ENCODE measurements around the gene GALC.

GALC gene

GRCh38 chr14:87992718-87993628, at the start of gene GALC:
TSS of gene GALC (minus strand) at chr14:87993182. CDS start at chr14:87993164, 18 bp downstream.
- Histone ChIP-seq H3K36me3 (no peaks in the 10 kb centered on the region), H3K9me3 (peaks cover 14% of the 10 kb centered on the region), H4K20me1 (no peaks in the 10 kb centered on the region), H3K9ac (peak within 1 kb of the TSS; percentile 79), H3K27me3 (peaks cover 7% of the 10 kb centered on the region; the same call in 1 of the 2 replicates), H3K4me2 (peak within 1 kb of the TSS; percentile 85), H3K4me1 (peaks cover 29% of the 10 kb centered on the region), H3K27ac (peak within 1 kb of the TSS; percentile 87), H3K4me3 (peak within 1 kb of the TSS; percentile 76)
- no peak for TF ChIP-seq Cebpa-rat (IDR thresholded peaks at IDR 0.05)

- TF ChIP-seq Cebpa-rat (IDR thresholded peaks at IDR 0.05): no peak
- no peaks in the 10 kb centered on the region for H4K20me1 ChIP-seq
- H3K4me1 ChIP-seq: no peaks in the 10 kb centered on the region
- no peaks in the 10 kb centered on the region for H3K9me3 ChIP-seq
- H3K9ac ChIP-seq: no peak overlapping the region
- no peak overlapping the region for H3K27ac ChIP-seq
- no peak overlapping the region for H3K4me3 ChIP-seq
- no peak overlapping the region for H3K4me2 ChIP-seq
- no peaks in the 10 kb centered on the region for H3K27me3 ChIP-seq
- no peaks in the 10 kb centered on the region for H3K36me3 ChIP-seq
Measured at GRCh38 chr14:88040146-88040545, 47.2 kb upstream of the GALC start.

- H3K4me3 ChIP-seq: no peak overlapping the region
- H4K20me1 ChIP-seq: no peaks in the 10 kb centered on the region
- H3K27ac ChIP-seq: no peak overlapping the region
- H3K4me2 ChIP-seq: no peak overlapping the region
- no peak overlapping the region for H3K9ac ChIP-seq
- no peaks in the 10 kb centered on the region for H3K4me1 ChIP-seq
- no peaks in the 10 kb centered on the region for H3K36me3 ChIP-seq
- no peaks in the 10 kb centered on the region for H3K27me3 ChIP-seq
- H3K9me3 ChIP-seq: no peaks in the 10 kb centered on the region
- TF ChIP-seq Cebpa-rat (IDR thresholded peaks at IDR 0.05): no peak
Measured at GRCh38 chr14:88039197-88039596, 46.2 kb upstream of the GALC start.

- Histone ChIP-seq H3K36me3 (no peaks in the 10 kb centered on the region), H3K9me3 (no peaks in the 10 kb centered on the region), H3K9ac (no peak overlapping the region), H3K4me3 (no peak overlapping the region), H3K27ac (no peak overlapping the region), H4K20me1 (no peaks in the 10 kb centered on the region), H3K4me2 (no peak overlapping the region), H3K27me3 (no peaks in the 10 kb centered on the region), H3K4me1 (no peaks in the 10 kb centered on the region)
- no peak for TF ChIP-seq Cebpa-rat (IDR thresholded peaks at IDR 0.05)
Measured at GRCh38 chr14:88037325-88037724, 44.3 kb upstream of the GALC start.

- TF ChIP-seq Cebpa-rat (IDR thresholded peaks at IDR 0.05): no peak
- H3K4me1 ChIP-seq: no peaks in the 10 kb centered on the region
- H3K36me3 ChIP-seq: no peaks in the 10 kb centered on the region
- no peak overlapping the region for H3K4me3 ChIP-seq
- H3K9me3 ChIP-seq: no peaks in the 10 kb centered on the region
- no peak overlapping the region for H3K27ac ChIP-seq
- no peak overlapping the region for H3K4me2 ChIP-seq
- H3K9ac ChIP-seq: no peak overlapping the region
- H4K20me1 ChIP-seq: no peaks in the 10 kb centered on the region
- no peaks in the 10 kb centered on the region for H3K27me3 ChIP-seq
Measured at GRCh38 chr14:88036422-88036821, 43.4 kb upstream of the GALC start.

- no peak overlapping the region for H3K4me2 ChIP-seq
- no peak overlapping the region for H3K9ac ChIP-seq
- H3K9me3 ChIP-seq: no peaks in the 10 kb centered on the region
- no peaks in the 10 kb centered on the region for H3K27me3 ChIP-seq
- no peaks in the 10 kb centered on the region for H3K36me3 ChIP-seq
- no peak for TF ChIP-seq Cebpa-rat (IDR thresholded peaks at IDR 0.05)
- no peak overlapping the region for H3K4me3 ChIP-seq
- no peaks in the 10 kb centered on the region for H3K4me1 ChIP-seq
- no peaks in the 10 kb centered on the region for H4K20me1 ChIP-seq
- H3K27ac ChIP-seq: no peak overlapping the region
Measured at GRCh38 chr14:88034076-88034475, 41.1 kb upstream of the GALC start.

GRCh38 chr14:88032373-88032772, 39.4 kb upstream of the GALC start:
- no peak overlapping the region for H3K4me3 ChIP-seq
- peaks cover 5% of the 10 kb centered on the region for H3K4me1 ChIP-seq
- no peak overlapping the region for H3K4me2 ChIP-seq
- no peak overlapping the region for H3K27ac ChIP-seq
- no peaks in the 10 kb centered on the region for H4K20me1 ChIP-seq
- no peaks in the 10 kb centered on the region for H3K36me3 ChIP-seq
- H3K9me3 ChIP-seq: no peaks in the 10 kb centered on the region
- no peaks in the 10 kb centered on the region for H3K27me3 ChIP-seq
- no peak overlapping the region for H3K9ac ChIP-seq
- TF ChIP-seq Cebpa-rat (IDR thresholded peaks at IDR 0.05): no peak

GRCh38 chr14:88030892-88031291, 37.9 kb upstream of the GALC start:
- H3K4me3 ChIP-seq: no peak overlapping the region
- H4K20me1 ChIP-seq: no peaks in the 10 kb centered on the region
- H3K4me1 ChIP-seq: peaks cover 15% of the 10 kb centered on the region
- H3K9me3 ChIP-seq: no peaks in the 10 kb centered on the region
- H3K4me2 ChIP-seq: no peak overlapping the region
- H3K9ac ChIP-seq: no peak overlapping the region
- TF ChIP-seq Cebpa-rat (IDR thresholded peaks at IDR 0.05): no peak
- no peaks in the 10 kb centered on the region for H3K36me3 ChIP-seq
- no peaks in the 10 kb centered on the region for H3K27me3 ChIP-seq
- no peak overlapping the region for H3K27ac ChIP-seq

GRCh38 chr14:88030079-88030478, 37.1 kb upstream of the GALC start:
- no peak overlapping the region for H3K27ac ChIP-seq
- no peak for TF ChIP-seq Cebpa-rat (IDR thresholded peaks at IDR 0.05)
- peaks cover 15% of the 10 kb centered on the region for H3K4me1 ChIP-seq
- no peaks in the 10 kb centered on the region for H3K27me3 ChIP-seq
- no peaks in the 10 kb centered on the region for H3K36me3 ChIP-seq
- no peaks in the 10 kb centered on the region for H3K9me3 ChIP-seq
- H3K4me3 ChIP-seq: no peak overlapping the region
- no peak overlapping the region for H3K9ac ChIP-seq
- no peaks in the 10 kb centered on the region for H4K20me1 ChIP-seq
- no peak overlapping the region for H3K4me2 ChIP-seq

- Histone ChIP-seq H3K4me3 (no peak overlapping the region), H3K36me3 (no peaks in the 10 kb centered on the region), H3K9ac (no peak overlapping the region), H3K9me3 (no peaks in the 10 kb centered on the region), H3K4me1 (peaks cover 17% of the 10 kb centered on the region), H3K27ac (no peak overlapping the region), H4K20me1 (no peaks in the 10 kb centered on the region), H3K27me3 (no peaks in the 10 kb centered on the region), H3K4me2 (no peak overlapping the region)
- TF ChIP-seq Cebpa-rat (IDR thresholded peaks at IDR 0.05): no peak
Measured at GRCh38 chr14:88029500-88029899, 36.5 kb upstream of the GALC start.
